HTERT RPE-1 (cell line): ENCODE results near the gene BICD2.
"Not testable (repeated sequence)": the region's sequence is repeated elsewhere in the genome, so short reads cannot be mapped to it uniquely, and the experiment has no call there.

Experiments used
- in situ Hi-C: fragments of 300-500 bp; cut with MboI; formaldehyde crosslinking; loops from 4 replicates; pipeline ENCODE4 v1.14.3; 2020; ENCODE audit warnings: low sequenced_read_pairs

Gene BICD2

DNA sequence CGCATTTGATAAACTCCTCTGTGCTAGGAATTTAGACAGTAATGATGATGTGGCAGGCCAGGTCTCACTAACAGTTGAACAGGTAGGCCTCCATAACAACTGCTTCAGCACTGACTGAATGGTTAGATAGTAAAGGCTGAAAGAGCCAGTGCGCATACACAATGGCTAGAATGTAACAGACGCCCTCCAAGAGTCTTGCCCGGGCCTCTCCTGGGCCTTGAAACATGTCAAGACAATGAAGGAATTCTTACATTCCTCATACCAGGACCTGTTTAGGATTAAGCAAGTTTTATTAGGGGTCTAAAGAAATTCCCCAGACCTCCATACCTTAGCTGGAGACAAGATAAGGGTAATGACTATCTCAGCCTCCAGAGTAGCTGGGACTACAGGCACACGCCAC is 6.7 kb upstream of the BICD2 start:
- in situ Hi-C loops: no loop called here

DNA sequence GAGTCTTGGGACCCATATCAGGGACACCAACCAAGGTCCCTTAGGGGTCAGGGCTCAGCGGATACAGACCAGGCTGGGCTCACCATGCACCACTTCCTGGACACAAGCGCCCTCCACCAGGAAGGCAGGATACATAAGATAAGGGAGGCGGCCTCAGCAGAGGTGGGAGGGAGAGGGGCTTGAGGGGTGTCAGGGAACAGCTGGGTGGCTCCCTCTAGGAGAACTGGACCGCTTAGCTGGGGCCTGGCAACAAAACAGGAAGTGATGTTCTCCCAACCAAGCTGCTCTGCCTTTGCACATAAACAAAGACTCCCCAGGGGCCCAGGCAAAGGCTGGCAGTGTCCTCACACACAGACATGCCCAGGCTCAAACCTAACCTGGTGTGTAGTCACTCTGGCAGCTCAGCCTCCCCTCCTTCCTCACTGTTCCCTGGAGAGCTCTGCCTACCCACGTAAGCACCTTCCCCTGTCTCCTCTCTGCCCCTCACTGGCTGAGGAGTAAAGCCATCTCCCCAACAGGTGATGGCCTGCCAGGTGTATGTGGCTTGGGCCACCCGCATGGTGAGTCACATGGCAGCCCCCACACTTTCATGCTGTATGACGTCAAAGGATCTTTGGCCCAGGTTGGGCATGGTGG is 5.8 kb upstream of the BICD2 start:
- in situ Hi-C loops: no loop called here

DNA sequence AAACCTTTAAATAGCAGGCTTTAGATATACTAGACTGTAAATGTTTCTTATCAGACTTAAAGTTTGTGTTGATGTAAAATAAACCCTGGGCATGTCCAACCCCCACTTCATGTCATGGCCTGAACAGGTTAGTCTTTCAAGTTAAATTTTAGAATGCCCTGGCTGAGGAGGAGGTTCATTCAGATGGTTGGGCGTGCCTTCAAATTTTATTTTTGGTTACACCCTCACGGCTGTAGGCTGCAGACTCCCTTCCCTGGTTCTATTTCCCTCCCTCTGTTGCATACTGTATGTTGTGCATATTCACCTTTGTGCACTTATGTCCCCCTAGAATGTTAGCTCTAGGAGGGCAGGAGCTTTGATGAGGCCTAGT is 5.3 kb upstream of the BICD2 start:
- in situ Hi-C loops: no loop called here

DNA sequence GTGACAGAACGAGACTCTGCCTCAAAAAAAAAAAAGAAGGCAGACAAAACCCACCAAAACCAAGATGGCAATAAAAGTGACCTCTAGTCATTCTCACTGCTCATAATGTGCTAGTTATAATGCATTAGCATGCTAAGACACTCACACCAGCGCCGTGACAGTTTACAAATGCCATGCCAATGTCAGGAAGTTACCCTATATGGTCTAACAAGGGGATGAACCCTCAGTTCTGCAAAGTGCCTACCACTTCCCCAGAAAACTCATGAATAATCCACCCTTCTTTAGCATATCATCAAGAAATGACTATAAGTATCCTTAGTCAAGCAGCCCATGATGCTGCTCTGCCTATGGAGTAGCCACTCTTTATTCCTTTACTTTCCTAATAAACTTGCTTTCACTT is 4.7 kb upstream of the BICD2 start:
- in situ Hi-C loops: no loop called here

DNA sequence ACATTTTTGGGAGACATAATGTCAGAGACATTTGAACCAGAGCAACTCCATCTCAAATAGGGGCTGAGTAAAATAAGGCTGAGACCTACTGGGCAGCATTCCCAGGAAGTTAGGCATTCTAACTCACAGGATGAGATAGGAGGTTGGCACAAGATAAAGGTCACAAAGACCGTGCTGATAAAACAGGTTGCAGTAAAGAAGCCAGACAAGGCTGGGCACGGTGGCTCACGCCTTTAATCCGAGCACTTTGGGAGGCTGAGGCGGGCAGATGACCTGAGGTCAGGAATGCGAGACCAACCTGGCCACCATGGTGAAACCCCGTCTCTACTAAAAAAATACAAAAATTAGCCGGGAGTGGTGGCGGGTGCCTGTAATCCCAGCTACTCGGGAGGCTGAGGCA is 4.2 kb upstream of the BICD2 start:
- in situ Hi-C loops: not testable (repeated sequence)

DNA sequence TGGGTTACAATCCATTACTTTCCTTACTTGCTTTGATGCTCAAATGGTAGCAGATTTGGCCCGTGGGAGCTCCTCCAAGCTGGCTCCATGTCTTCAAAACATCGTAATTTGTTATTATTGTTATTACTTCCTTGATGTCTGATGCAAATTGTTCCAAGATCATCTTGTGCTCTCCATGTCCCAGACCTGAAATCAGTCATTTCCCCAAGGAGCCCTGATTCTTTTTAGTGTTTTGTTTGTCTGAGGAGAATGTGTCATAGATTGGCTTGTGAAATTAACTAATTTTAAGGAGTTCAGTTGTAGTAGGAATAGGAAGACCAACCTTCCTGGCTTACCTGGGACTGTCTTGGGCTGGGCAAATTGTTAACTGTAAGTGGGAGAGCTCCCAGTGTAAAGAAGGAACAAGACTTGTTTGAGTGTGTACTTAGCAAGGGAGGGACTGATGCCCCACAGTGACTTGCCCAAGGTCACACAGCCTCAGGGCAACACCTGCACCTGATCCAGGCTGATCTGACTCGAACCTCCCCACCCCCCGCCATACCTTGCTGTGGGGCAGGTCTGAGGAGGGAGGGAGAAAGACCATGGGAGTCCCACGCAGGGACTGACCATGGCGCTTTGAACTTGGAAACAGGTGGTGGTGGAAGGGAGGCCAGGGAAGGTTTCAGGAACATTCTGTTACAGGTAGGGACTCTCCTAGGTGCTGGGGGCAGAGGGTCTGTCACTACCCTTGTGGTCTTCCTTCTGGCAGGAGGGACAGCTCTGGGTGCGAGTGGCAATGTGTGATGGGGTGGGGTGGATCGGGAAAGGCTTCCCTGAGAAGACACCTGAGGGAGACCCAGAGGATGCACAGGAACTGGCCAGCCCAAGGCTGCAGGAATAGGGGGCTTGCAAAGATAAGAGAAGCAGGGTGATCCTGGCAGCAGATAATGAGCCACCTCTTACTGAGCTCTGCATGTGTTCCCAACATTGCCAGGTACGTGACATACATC is 2.7 kb upstream of the BICD2 start:
- in situ Hi-C loops: no loop called here

DNA sequence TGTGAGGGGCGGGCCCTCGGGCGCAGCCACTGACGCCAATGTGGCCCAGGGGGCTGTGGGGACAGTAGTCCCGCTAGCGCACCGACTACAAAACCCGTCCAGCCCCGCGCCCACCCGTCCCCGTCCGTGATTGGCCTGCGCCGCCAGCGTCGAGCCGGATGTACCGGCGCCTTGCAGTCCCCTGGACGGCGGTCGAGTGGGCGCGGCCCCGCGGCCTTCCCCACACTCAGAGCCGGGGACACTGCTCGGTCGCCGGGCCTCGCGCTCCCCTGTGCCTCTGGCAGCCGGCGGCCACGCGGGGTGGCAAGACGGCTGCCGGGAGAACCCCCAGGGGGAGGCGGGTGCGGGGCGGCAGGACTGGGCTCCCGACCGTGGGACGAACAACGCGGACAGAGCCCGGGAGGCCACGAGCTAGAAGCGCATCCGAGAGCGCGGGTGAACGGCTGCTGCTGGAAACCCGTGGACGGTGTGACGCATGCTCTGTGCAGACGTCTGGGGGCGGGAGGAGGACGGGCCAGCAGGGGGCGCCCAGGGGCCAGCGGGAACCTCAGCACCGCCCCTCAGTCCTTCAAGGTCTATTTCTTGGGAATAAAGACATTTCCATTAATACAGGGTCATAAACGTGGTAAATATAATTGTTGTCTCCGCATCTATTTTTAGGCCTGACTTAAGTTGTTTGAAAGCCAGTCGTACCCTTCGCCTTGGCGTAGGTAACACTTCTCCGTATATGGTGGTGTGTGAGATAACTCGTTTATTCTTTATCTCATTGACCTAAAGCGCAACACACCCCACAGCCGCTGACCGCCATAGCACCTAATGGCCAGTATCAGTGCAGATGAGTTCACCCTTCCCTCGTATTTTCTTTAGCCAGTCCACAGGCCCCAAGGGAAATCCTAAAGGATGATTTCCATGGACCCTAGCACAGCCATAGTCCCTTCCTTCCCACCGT is 629 bp upstream of the BICD2 start:
- in situ Hi-C loops: no loop called here

DNA sequence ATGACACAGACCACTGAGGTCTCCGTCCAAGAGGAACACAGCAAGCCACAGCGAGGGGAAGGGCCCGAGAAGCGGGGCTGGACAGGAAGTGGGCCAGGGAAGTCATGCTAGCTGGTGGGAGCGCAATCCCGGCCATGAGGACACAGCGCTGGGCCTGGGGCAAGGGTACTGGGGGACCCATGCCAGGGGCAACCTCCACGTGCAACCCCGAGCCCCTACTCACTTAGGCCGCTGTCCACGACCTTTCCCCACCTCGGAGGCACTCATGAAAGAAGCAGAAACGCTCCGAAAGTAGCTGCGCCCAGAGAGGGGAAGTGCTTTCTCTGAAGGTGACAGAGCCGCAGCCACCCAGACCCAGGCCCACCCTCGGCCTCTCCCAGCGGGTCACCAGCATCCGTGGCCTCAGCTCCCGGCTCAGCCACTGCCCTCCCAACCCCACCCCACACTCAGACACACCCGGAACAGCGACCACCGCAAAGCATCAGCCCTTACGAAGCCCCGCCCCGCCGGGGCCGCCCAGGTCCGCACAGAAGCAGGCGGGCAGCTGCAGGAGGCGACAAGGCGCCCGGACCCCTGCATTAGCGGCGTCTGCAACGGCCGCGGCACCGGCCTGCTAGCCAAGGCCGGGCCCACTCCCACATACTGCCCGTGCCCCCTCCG is 782 bp downstream of the BICD2 start:
- in situ Hi-C loops: no loop called here

DNA sequence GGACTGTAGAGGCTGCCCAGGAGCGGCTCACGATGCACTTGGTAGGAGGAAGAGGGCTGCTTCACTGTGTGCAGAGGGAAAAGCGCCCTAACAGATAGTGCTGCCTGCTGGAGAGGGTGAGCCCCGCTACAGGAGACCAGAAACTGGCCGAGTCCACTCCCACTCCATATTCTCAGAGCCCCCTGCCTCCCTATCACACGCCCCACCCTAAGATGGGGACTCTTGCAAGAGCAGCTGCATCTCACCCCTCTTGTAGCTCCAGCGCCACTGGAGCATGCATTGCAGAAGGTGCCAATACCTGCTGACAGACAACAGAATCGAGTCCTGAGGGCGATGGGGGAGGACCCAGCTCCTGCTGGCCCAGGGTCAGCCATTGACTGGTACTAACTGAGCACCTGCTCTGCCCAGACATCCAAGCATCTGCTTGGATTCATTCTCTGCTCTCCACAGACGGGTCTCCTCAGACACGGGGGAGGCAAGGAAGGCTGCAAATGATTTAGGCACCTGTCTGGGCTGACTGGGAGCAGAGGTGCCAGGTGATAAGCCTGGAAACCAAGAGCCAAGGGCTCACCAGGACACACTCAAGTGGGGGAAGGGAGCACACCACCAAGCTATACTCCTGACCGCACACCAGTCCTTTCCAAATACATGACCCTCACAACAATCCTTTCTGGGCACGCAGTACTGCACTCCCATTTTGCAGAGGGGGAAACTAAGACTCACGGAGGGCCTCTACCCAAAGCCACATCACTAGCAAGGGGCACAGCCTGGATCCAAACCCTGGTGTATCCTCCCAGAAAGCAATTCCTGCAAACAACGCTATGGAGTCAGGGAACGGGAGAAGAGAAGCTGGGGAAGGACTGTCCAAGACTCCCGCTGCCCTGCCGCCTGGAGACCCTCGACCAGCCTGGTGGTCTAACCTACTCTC is 1.6 kb downstream of the BICD2 start:
- in situ Hi-C loops: no loop called here

DNA sequence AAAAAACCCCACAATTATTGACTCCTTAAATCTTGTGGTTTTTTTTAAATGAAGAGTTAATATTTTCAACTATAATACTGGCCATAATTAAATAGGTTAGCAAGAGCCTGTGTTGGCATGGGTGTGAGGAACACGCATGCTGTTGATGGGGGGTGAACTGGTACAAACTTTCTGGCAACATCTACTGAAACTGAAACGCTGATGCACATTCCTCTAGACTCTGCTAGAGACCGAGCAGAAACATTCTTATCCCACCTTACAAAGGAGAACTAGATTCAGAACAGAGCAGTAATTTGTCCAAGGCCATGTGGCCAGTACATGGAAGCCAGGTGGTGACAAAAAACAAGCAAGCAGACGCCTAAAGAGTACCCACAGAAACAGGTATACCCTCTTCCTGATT is 2.4 kb downstream of the BICD2 start:
- in situ Hi-C loops: no loop called here

DNA sequence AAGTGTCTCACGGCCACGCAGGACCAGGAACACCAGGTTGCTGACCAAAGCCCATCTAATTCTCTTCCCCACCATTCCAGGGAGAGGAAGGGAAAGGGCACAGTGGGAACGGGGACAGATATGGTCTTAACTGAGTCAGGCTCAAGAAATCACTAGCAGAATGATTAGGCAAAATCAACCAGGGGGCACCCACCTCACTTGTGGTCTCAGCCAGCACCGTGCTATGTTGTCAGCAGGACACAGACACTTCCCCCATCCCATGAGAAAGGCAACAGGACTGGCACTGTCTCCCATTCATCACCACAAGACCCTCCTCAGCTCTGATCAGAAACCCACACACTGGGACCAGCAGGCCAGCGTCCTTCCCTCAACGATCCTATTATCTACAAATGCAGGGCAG is 2.9 kb downstream of the BICD2 start:
- in situ Hi-C loops: no loop called here

DNA sequence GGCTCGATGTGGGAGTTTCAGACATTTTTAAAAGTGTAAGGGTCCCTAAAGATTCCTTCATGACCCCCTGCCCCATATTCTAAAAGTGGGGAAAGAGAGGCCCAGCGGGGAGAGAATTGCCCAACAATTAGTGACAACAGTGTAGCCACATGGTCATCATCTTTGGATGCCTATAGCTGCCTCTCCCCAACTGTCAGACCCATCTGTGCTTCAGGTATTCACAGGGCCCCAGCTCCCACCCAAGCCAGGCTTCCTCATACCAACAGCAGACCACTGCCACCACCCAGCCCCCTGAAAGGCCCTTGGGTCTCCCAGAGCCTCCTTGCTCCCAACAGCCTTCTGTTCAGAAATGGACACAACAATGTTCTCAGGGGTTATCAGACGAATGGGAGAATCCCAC is 4.1 kb downstream of the BICD2 start:
- in situ Hi-C loops: no loop called here

DNA sequence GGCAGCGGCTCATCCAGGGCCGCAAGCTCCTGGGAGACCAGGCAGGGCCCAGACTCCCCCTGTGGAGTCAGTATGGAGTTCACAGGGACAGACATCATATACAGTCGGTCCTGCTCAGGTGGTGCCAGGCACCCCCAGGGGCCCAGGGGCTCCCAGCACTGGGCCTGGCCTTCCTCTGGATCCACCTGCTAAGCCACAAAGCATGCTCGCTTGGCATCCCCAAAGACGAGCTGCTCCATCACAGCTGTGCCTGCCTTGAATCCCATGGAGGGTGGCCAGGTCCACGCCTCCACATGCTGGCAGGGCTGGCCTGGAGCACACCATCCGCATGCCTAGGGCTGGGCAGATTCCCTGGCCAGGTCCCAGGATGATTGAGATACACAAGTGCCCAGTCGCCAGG is 4.6 kb downstream of the BICD2 start:
- in situ Hi-C loops: no loop called here

DNA sequence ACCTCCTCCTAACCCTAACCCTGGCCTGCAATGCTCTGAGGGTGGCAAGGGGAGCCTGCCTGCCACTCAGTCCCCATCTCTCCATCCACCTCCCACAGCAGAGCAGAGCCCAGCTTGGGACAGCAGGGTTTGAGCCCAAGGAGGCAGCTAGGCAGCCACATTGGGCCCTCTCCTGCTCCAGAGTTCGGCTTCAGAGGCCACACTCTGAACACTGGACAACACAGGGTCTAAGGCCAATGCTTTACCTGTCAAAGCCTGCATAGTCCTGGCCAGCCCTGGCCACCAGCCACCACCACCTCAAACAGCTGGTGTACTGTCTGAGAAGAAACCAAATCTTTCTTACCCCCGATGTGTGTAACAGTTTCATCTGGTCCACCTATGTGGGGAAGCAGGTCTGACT is 5.2 kb downstream of the BICD2 start:
- in situ Hi-C loops: no loop called here

DNA sequence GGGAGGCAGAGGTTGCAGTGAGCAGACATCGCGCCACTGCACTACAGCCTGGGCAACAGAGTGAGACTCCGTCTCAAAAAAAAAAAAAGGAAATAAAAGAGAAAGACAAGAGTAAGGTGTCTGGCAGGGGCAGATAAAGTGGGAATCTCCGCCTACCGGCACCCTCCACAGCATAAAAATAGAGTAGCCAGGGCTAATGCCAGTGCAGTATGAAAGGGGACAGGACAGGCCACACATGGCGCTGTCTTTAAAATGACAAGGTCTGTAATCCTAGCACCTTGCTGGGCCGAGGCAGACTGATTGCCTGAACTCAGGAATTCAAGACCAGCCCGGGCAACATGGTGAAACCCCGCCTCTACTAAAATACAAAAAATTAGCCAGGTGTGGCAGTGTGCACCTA is 7.8 kb downstream of the BICD2 start:
- in situ Hi-C loops: no loop called here

DNA sequence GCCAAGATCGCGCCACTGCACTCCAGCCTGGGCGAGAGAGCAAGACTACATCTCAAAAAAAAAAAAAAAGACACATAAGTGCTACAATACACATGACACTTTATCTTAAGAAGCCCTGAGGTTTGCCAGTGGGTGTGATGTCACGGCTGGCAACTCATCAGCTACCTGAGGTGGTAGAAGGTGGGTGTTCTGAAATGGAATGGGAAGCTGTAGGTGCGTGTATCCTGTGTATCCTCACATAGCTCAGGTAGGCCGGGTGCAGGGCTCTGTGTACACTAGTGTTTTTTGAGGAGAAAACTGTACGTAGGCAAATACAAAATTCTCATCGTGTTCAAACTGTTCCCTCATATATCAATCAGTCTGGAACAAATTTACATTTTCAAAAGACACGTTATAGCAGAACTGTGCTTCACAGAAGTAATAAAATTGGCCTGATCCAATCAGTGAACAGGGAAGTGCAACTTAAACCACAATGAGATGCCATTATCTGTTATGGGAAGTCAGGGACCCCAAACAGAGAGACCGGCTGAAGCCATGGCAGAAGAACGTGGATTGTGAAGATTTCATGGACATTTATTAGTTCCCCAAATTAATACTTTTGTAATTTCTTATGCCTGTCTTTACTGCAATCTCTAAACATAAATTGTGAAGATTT is 10.4 kb downstream of the BICD2 start:
- in situ Hi-C loops: no loop called here

DNA sequence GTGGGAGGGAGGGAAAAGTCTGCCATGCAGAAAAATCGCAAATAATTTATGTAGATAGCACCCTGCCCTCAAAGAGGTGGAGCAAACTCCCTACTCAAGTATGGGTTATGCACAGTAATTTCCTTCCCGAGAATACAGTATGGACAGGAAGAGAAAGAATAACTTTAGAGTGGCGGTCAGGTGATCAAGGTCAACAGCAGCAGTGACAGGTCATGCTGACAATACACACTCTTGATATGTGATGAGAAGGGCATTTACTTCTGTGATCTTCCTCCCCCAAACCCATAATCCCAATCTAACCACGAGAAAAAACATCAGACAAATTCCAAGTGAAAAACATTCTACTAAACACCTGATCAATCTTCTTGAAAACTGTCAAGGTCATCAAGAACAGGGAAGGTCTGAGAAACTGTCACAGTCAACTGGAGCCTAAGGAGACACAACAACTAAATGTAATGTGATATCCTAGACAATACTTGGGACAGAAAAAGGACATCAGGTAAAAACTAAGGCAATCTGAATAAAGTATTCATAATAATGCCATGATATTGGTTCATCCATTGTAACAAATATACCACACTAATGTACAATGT is 11.7 kb downstream of the BICD2 start:
- in situ Hi-C loops: no loop called here

DNA sequence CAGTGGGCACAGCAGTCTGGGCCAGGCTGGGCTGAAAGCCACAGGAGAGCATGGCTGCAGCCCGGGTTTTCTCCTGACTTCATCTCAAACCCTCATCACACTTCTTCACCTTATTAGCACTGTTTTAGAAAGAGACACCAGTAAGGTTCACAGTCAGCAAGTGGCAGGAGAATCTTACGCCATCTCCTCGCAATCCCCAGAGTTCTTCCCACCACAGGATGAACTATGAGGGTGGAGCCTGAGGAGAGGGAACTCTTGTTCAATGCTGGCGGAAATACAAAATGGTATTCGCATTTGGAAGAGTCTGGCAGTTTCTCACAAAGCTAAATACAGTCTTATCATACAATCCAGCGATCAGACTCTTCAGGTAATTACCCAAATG is 14.7 kb downstream of the BICD2 start:
- in situ Hi-C loops: no loop called here
